IMR-90 (cell line): ENCODE measurements around the gene SLC44A5. TPM values are rescaled to one million over a fixed set of nuclear protein-coding genes. Genes with fewer than 3 reads are reported as not detected.

Source experiments
- ATAC-seq: fragments of 200-7000 bp; cut with Tn5 transposase; 2 replicates; pipeline ENCODE4 v1.9.1; 2020; ENCODE audit warnings: low read depth, mild to moderate bottlenecking, moderate library complexity
- BruUV-seq: library from RNA; stranded (reverse); fragments of 400-500 nt; replicated peaks from 2 replicates; lab custom pipeline; 2021; lab: Mats Ljungman, UMichigan
- CTCF ChIA-PET: fragments of 300-600 bp; formaldehyde crosslinking; extraction: SDS; loops from one replicate; lab custom pipeline; 2021; ENCODE audit warnings: antibody characterized with exemption; lab: Yijun Ruan, JAX
- POLR2A ChIA-PET: fragments of 300-600 bp; sonication (Branson Sonifier 250); formaldehyde crosslinking; loops from one replicate; lab custom pipeline; 2022; ENCODE audit warnings: antibody characterized with exemption; ENCODE audit not compliant: unreplicated experiment; lab: Charles Lee
- DNase-seq: peaks from one replicate; pipeline ENCODE4 v3.0.0; 2013
- H2AFZ ChIP-seq: replicated peaks from 2 replicates; pipeline ENCODE3; 2013; ENCODE audit warnings: low read length, mild to moderate bottlenecking; ENCODE audit not compliant: poor library complexity
- H2AK5ac ChIP-seq: 2 replicates; pipeline ENCODE4 v1.6.1; 2013; ENCODE audit warnings: low read depth, low read length, inconsistent platforms
- H2AK9ac ChIP-seq: replicated peaks from 2 replicates; pipeline ENCODE3; 2013; ENCODE audit warnings: mild to moderate bottlenecking, low read depth, low read length, moderate library complexity; ENCODE audit not compliant: poor library complexity
- H2BK120ac ChIP-seq: 2 replicates; pipeline ENCODE4 v1.6.1; 2013; ENCODE audit warnings: low read depth, low read length, inconsistent platforms
- H2BK15ac ChIP-seq: 3 replicates; pipeline ENCODE4 v1.6.1; 2013; ENCODE audit warnings: low read depth, low read length, inconsistent platforms
- H2BK20ac ChIP-seq: 2 replicates; pipeline ENCODE4 v1.6.1; 2013; ENCODE audit warnings: low read depth, mild to moderate bottlenecking, inconsistent platforms, low read length, moderate library complexity
- H2BK5ac ChIP-seq: 2 replicates; pipeline ENCODE4 v1.6.1; 2013; ENCODE audit warnings: mild to moderate bottlenecking, low read depth, low read length, inconsistent platforms; ENCODE audit not compliant: poor library complexity, severe bottlenecking
- H3K14ac ChIP-seq: replicated peaks from 2 replicates; pipeline ENCODE4 v1.6.1; 2013; ENCODE audit warnings: low read depth, low read length, inconsistent platforms
- H3K18ac ChIP-seq: 2 replicates; pipeline ENCODE4 v1.6.1; 2013; ENCODE audit warnings: low read depth, low read length, control low read depth
- H3K23ac ChIP-seq: 2 replicates; pipeline ENCODE4 v1.6.1; 2013; ENCODE audit warnings: low read depth, low read length, inconsistent platforms
- H3K27ac ChIP-seq: 2 replicates; pipeline ENCODE4 v1.5.1; 2013; ENCODE audit warnings: mild to moderate bottlenecking, control low read depth, low read length; ENCODE audit not compliant: insufficient read depth
- H3K27me3 ChIP-seq: 2 replicates; pipeline ENCODE4 v1.6.1; 2013; ENCODE audit warnings: low read length; ENCODE audit not compliant: control insufficient read depth, insufficient read depth
- H3K36me3 ChIP-seq: 2 replicates; pipeline ENCODE4 v1.6.1; 2013; ENCODE audit warnings: low read length, mixed read lengths; ENCODE audit not compliant: control insufficient read depth, insufficient read depth
- H3K4ac ChIP-seq: 2 replicates; pipeline ENCODE4 v1.6.1; 2013; ENCODE audit warnings: low read depth, low read length, inconsistent platforms
- H3K4me1 ChIP-seq: 2 replicates; pipeline ENCODE4 v1.6.1; 2013; ENCODE audit warnings: low read length, mixed read lengths; ENCODE audit not compliant: control insufficient read depth, insufficient read depth
- H3K4me2 ChIP-seq: 2 replicates; pipeline ENCODE4 v1.6.1; 2013; ENCODE audit warnings: low read depth, mild to moderate bottlenecking, control low read depth, low read length, moderate library complexity
- H3K4me3 ChIP-seq: 2 replicates; pipeline ENCODE4 v1.5.1; 2013; ENCODE audit warnings: low read depth, mild to moderate bottlenecking, control low read depth, low read length, moderate library complexity; ENCODE audit not compliant: insufficient read depth
- H3K56ac ChIP-seq: 2 replicates; pipeline ENCODE4 v1.6.1; 2013; ENCODE audit warnings: low read length, inconsistent platforms; ENCODE audit not compliant: insufficient read depth; ENCODE audit errors: extremely low read depth
- H3K79me1 ChIP-seq, 2 experiments: 2 replicates each; pipeline ENCODE4 v1.6.1; 2013; ENCODE audit warnings: low read length in 2 of 2, inconsistent platforms in 1 of 2, low read depth in 1 of 2
- H3K9ac ChIP-seq: 2 replicates; pipeline ENCODE4 v1.6.1; 2013; ENCODE audit warnings: low read depth, low read length, control low read depth
- H3K9me1 ChIP-seq: 2 replicates; pipeline ENCODE4 v1.6.1; 2013; ENCODE audit warnings: low read length, inconsistent platforms; ENCODE audit not compliant: insufficient read depth
- H3K9me3 ChIP-seq: 2 replicates; pipeline ENCODE4 v1.6.1; 2013; ENCODE audit warnings: low read length; ENCODE audit not compliant: control insufficient read depth, insufficient read depth
- H4K20me1 ChIP-seq: 2 replicates; pipeline ENCODE4 v1.6.1; 2013; ENCODE audit warnings: low read length, inconsistent platforms; ENCODE audit not compliant: insufficient read depth
- H4K5ac ChIP-seq: 2 replicates; pipeline ENCODE4 v1.6.1; 2013; ENCODE audit warnings: mild to moderate bottlenecking, low read depth, low read length, control low read depth
- H4K8ac ChIP-seq, 2 experiments: 2 replicates each; pipeline ENCODE4 v1.6.1; 2013; ENCODE audit warnings: low read depth in 2 of 2, low read length in 2 of 2, control low read depth in 1 of 2, inconsistent platforms in 1 of 2
- H4K91ac ChIP-seq: 2 replicates; pipeline ENCODE4 v1.6.1; 2013; ENCODE audit warnings: low read depth, low read length, inconsistent platforms; ENCODE audit not compliant: insufficient read depth
- BHLHE40 ChIP-seq: fragments of 150-350 bp; IDR thresholded peaks from 2 replicates; pipeline ENCODE4 v1.6.1; 2016; ENCODE audit warnings: mild to moderate bottlenecking, low read depth, low read length
- CEBPB ChIP-seq: IDR thresholded peaks from 2 replicates; pipeline ENCODE4 v1.6.1; 2012; ENCODE audit warnings: low read depth, low read length, improper control_type of control experiment
- CHD1 ChIP-seq: IDR thresholded peaks from 2 replicates; pipeline ENCODE4 v1.6.1; 2012; ENCODE audit warnings: low read depth, low read length, improper control_type of control experiment
- MAFK ChIP-seq: IDR thresholded peaks from 2 replicates; pipeline ENCODE4 v1.6.1; 2012; ENCODE audit warnings: low read depth, low read length, improper control_type of control experiment
- MAZ ChIP-seq: IDR thresholded peaks from 2 replicates; pipeline ENCODE4 v1.6.1; 2012; ENCODE audit warnings: low read depth, mild to moderate bottlenecking, low read length, improper control_type of control experiment, moderate library complexity, borderline replicate concordance
- MXI1 ChIP-seq: IDR thresholded peaks from 2 replicates; pipeline ENCODE4 v1.6.1; 2012; ENCODE audit warnings: low read depth, mild to moderate bottlenecking, low read length, moderate library complexity, borderline replicate concordance
- NFE2L2 ChIP-seq: fragments of 150-350 bp; IDR thresholded peaks from 2 replicates; pipeline ENCODE4 v1.6.1; 2016; ENCODE audit warnings: low read depth, mild to moderate bottlenecking, low read length
- POLR2A ChIP-seq: IDR thresholded peaks from 2 replicates; pipeline ENCODE4 v1.6.1; 2012; ENCODE audit warnings: mild to moderate bottlenecking, low read depth, low read length
- RCOR1 ChIP-seq: IDR thresholded peaks from 2 replicates; pipeline ENCODE4 v1.6.1; 2012; ENCODE audit warnings: mild to moderate bottlenecking, low read length, improper control_type of control experiment; ENCODE audit not compliant: insufficient replicate concordance
- RFX5 ChIP-seq: IDR thresholded peaks from 2 replicates; pipeline ENCODE4 v1.8.0; 2012; ENCODE audit warnings: low read depth, mild to moderate bottlenecking, low read length, moderate library complexity
- SMC3 ChIP-seq: fragments of 150-350 bp; IDR thresholded peaks from 2 replicates; pipeline ENCODE4 v1.6.1; 2016; ENCODE audit warnings: low read depth, mild to moderate bottlenecking, antibody characterized with exemption, low read length, moderate library complexity
- WGBS, 2 experiments: methylation state at CpG; one replicate each; pipeline versions ENCODE4 v1.1.5 to v1.1.7; 2013; ENCODE audit warnings: missing lambda C conversion rate in 2 of 2; ENCODE audit not compliant: insufficient read length in 1 of 2; ENCODE audit errors: extremely low coverage in 2 of 2; 5-methylcytosine and 5-hydroxymethylcytosine counted together
- dilution Hi-C: fragments of 300-500 bp; cut with HindIII; formaldehyde crosslinking; loops from one replicate; pipeline ENCODE4 v1.14.3; 2018; ENCODE audit warnings: low sequenced_read_pairs; ENCODE audit not compliant: unreplicated experiment
- in situ Hi-C: fragments of 300-500 bp; cut with MboI; formaldehyde crosslinking; loops from 3 replicates; pipeline ENCODE4 v1.14.3; 2019; ENCODE audit warnings: low sequenced_read_pairs, inconsistent platforms, mixed read lengths
- intact Hi-C: fragments of 100-400 bp; cut with micrococcal nuclease; formaldehyde crosslinking; loops from 2 replicates; pipeline ENCODE4 v1.10.0; 2022
- polyA plus RNA-seq, 3 experiments: library from polyadenylated mRNA; depleted of rRNA; stranded (reverse); fragments of >200 nt; gene quantifications; 2 replicates each; pipeline ENCODE4 v1.2.3, GENCODE V29; 2012; ENCODE audit warnings: low replicate concordance in 1 of 3
- total RNA-seq: library from RNA; depleted of rRNA; stranded (reverse); fragments of >200 nt; gene quantifications from 2 replicates; pipeline ENCODE4 v1.2.3, GENCODE V29; 2012
- TF ChIP-seq, protein P1 (sequence below): fragments of 150-350 bp; IDR thresholded peaks from 2 replicates; pipeline ENCODE4 v1.6.1; 2017; ENCODE audit warnings: mild to moderate bottlenecking, antibody characterized with exemption, low read length, low read depth
- TF ChIP-seq, protein P2 (sequence below): conservative IDR thresholded peaks from 2 replicates; pipeline ENCODE4 v1.5.1; 2012; ENCODE audit warnings: mild to moderate bottlenecking, low read depth, low read length, improper control_type of control experiment
- TF ChIP-seq, protein P3 (sequence below): fragments of 150-350 bp; IDR thresholded peaks from 2 replicates; pipeline ENCODE4 v1.6.1; 2016; ENCODE audit warnings: low read depth, mild to moderate bottlenecking, low read length, moderate library complexity, borderline replicate concordance

The SLC44A5 gene
- total and polyA plus RNA-seq, 2 of the 4 experiments (the other 2 are of a cell fraction), result under 0.01 TPM; not detected in 1

DNA sequence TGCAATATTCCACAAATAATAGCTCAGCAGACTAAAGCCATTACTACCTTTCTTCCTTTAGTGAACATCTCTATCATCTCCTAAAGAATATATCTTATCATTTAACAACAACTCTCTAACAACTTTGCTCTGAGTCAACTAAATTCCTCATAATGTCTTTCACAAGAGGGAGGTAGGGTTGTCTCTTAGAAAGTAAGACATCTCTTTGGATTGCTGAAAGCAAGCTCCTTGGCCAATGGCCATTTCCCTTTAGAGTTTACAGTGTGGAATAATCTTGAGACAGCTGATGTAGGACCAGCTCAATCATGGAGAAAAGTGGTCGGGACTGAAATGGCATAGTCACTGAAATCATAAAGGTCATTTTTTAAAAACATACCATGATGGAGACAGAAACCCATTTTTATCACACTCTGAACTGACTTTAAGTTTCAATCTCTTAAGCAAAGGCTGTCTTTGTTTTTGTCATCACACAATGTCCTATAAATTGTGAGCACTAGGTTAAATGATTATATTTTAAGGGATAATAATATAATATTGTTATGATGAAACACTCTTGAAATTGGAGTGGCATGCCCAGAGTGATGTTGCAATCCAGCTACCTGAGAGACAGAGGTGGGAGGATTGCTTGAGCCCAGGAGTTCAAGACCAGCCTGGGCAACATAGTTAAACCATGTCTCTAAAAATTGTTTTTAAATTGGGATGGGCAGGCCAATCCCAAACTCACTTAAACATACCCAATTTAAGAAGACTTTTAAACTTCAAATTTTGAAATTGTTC, 91.1 kb downstream of the SLC44A5 start:
- no peak for DNase-seq
- Histone ChIP-seq H3K27ac (no peak overlapping the region), H3K14ac (no peak overlapping the region), H2BK20ac (no peak overlapping the region), H2AK5ac (no peak overlapping the region), H3K23ac (no peak overlapping the region), H4K20me1 (no peaks in the 10 kb centered on the region), H3K4me3 (no peak overlapping the region), H3K36me3 (no peaks in the 10 kb centered on the region), H4K8ac (no peak overlapping the region), H3K18ac (no peak overlapping the region), H2BK15ac (no peak overlapping the region), H3K4me2 (no peak overlapping the region), H3K4me1 (no peaks in the 10 kb centered on the region), H2AK9ac (no peak overlapping the region), H3K9ac (no peak overlapping the region), H2BK120ac (no peak overlapping the region), H2AFZ (no peak overlapping the region), H4K5ac (no peak overlapping the region), H3K27me3 (no peaks in the 10 kb centered on the region), H3K56ac (no peak overlapping the region), H3K4ac (no peak overlapping the region), H2BK5ac (no peak overlapping the region), H3K79me1 (no peaks in the 10 kb centered on the region), H3K9me1 (no peaks in the 10 kb centered on the region), H4K91ac (no peak overlapping the region), H3K9me3 (no peaks in the 10 kb centered on the region; the same call in 1 of the 2 replicates)
- dilution Hi-C loops, result no loop called here
- in situ Hi-C loops, result no loop called here
- ATAC-seq, result no peak
- ChIA-PET POLR2A (no interaction called here), CTCF (interaction anchor here (0.7 kb wide), 1 partner anchor 109 kb away, joined by 3 read pairs; no protein-coding TSS in a partner anchor)
- no CpG with 5 or more reads among the region's 1 CpG for WGBS, 2 experiments
- BruUV-seq, result no TSS peak
- TF ChIP-seq, protein P1, sequence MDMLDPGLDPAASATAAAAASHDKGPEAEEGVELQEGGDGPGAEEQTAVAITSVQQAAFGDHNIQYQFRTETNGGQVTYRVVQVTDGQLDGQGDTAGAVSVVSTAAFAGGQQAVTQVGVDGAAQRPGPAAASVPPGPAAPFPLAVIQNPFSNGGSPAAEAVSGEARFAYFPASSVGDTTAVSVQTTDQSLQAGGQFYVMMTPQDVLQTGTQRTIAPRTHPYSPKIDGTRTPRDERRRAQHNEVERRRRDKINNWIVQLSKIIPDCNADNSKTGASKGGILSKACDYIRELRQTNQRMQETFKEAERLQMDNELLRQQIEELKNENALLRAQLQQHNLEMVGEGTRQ, result no peak
- no peak for TF ChIP-seq SMC3
- TF ChIP-seq CHD1, result no peak
- TF ChIP-seq NFE2L2, result no peak
- TF ChIP-seq MXI1, result no peak
- no peak for TF ChIP-seq POLR2A
- no peak for TF ChIP-seq RFX5
- TF ChIP-seq MAFK, result no peak
- TF ChIP-seq, protein P2, sequence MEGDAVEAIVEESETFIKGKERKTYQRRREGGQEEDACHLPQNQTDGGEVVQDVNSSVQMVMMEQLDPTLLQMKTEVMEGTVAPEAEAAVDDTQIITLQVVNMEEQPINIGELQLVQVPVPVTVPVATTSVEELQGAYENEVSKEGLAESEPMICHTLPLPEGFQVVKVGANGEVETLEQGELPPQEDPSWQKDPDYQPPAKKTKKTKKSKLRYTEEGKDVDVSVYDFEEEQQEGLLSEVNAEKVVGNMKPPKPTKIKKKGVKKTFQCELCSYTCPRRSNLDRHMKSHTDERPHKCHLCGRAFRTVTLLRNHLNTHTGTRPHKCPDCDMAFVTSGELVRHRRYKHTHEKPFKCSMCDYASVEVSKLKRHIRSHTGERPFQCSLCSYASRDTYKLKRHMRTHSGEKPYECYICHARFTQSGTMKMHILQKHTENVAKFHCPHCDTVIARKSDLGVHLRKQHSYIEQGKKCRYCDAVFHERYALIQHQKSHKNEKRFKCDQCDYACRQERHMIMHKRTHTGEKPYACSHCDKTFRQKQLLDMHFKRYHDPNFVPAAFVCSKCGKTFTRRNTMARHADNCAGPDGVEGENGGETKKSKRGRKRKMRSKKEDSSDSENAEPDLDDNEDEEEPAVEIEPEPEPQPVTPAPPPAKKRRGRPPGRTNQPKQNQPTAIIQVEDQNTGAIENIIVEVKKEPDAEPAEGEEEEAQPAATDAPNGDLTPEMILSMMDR, result no peak
- TF ChIP-seq BHLHE40, result no peak
- no peak for TF ChIP-seq RCOR1
- TF ChIP-seq MAZ, result no peak
- TF ChIP-seq, protein P3, sequence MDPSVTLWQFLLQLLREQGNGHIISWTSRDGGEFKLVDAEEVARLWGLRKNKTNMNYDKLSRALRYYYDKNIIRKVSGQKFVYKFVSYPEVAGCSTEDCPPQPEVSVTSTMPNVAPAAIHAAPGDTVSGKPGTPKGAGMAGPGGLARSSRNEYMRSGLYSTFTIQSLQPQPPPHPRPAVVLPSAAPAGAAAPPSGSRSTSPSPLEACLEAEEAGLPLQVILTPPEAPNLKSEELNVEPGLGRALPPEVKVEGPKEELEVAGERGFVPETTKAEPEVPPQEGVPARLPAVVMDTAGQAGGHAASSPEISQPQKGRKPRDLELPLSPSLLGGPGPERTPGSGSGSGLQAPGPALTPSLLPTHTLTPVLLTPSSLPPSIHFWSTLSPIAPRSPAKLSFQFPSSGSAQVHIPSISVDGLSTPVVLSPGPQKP, result no peak
- TF ChIP-seq CEBPB, result no peak
- intact Hi-C loops, result no loop called here
